GM18519 (cell line): ENCODE results near the gene GPR137B.
A peak's percentile ranks its signal among the peaks of the same experiment; 100 is the strongest.
"Not testable (repeated sequence)": the region's sequence is repeated elsewhere in the genome, so short reads cannot be mapped to it uniquely, and the experiment has no call there.

ENCODE experiments used
- ATAC-seq: cut with Tn5 transposase; IDR thresholded peaks from one replicate; pipeline ENCODE4 v1.9.1; 2021; ENCODE audit warnings: mild to moderate bottlenecking, moderate library complexity; ENCODE audit not compliant: unreplicated experiment, low FRiP score

The GPR137B gene

GRCh38 chr1:236143104-236143948 lies 987 bp downstream of the GPR137B start:
- ATAC-seq: no peak

DNA sequence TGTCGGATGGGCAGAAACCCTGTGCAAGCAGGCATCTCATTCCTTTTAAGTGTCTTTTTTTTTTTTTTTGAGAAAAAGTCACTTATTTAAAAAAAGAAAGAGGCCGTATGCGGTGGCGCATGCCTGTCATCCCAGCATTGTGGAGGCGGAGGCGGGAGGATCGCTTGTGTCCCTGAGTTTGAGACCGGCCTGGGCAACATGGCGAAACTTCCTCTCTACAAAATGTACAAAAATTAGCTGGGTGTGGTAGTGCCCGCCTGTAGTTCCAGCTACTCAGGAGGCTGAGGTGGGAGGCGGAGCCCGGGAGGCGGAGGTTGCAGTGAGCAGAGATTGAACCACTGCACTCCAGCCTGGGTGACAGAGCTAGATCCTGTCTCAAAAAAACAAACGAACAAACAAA lies 1.7 kb downstream of the GPR137B start:
- no peak for ATAC-seq

DNA sequence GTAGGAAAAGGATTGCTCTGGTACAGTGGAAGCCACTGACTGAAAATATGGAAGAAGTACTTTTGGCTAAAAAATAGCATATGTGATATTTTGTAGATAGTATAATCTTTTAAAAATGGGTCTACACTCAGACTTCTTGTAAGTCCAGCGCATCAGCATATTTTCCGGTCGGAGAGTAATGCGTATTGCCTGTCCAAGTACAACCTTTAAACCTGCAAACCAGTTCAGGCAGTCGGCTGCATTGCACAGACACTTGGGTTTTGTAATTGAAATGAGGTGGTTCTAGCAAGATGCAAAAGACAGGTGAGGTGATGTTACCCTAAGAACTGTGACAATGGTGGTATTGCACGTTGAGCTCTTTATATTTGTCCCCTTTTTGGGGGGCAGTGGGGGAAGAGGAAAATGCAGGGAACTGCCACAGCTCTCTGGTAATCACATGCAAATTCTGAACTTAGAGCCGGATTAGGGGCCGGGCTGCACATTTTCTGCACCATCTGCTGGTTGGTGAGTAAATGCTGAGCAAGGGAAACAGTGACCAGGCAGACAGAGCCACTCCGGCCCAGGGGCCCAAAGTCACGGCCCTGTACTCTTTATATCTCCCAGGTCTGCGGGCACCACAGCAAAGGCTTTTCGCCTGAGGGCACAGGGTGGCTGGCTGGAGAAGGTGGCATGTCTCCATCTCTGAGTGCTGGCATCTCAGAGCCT lies 2.3 kb downstream of the GPR137B start:
- no peak for ATAC-seq

DNA sequence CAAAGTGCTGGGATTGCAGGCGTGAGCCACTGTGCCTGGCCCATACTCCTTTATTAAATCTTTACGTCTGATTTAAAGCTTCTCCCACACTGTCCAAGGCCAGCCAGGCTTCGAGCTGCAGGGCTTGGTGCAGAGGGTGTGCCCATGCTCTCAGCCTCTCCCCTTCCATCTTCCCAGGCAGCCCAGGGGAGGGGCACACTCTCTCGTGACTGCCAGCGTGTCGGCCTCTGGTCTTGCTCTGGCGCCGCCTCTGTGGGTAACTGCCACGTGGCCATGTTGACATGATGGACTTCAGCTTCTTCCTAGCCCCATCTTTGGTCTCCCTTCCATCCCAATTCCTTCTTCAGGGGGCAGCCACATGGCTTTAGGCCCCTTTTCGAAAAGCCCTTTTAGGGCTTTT lies 4.7 kb downstream of the GPR137B start:
- no peak for ATAC-seq

- ATAC-seq: no peak
Measured at GRCh38 chr1:236147521-236148469, 5.5 kb downstream of the GPR137B start.

- no peak for ATAC-seq
Measured at GRCh38 chr1:236148470-236148845, 6.1 kb downstream of the GPR137B start.

DNA sequence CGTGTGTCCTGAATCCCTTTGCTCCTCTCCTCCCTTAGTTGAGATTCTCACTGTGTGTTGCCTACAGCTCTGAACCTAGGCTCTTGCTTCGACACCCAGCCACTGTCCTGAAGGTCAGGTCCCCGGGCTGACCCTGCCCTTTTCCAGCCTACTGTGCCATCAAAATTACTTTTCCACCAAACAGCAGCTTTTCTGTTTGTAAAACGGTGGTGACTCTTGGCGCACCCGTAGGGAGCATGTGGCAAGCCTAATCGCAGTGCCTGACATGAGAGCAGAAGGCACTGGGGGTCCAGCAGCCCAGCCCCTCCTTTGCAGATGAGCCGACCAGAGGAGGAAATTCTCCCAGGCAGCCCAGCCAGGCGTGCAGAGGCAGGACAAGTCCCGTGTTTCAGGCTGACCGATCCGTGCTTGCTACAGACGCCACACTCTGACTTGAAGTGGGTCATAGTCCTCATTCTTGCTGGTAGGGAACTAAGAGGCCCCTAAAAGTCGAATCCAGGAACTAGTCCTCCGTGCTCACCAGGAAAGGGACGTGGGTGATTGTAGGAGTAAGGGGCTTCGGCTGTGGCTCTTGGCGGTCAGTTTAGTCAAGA lies 6.8 kb downstream of the GPR137B start:
- no peak for ATAC-seq

- no peak for ATAC-seq
Measured at GRCh38 chr1:236149696-236150228, 7.4 kb downstream of the GPR137B start.

DNA sequence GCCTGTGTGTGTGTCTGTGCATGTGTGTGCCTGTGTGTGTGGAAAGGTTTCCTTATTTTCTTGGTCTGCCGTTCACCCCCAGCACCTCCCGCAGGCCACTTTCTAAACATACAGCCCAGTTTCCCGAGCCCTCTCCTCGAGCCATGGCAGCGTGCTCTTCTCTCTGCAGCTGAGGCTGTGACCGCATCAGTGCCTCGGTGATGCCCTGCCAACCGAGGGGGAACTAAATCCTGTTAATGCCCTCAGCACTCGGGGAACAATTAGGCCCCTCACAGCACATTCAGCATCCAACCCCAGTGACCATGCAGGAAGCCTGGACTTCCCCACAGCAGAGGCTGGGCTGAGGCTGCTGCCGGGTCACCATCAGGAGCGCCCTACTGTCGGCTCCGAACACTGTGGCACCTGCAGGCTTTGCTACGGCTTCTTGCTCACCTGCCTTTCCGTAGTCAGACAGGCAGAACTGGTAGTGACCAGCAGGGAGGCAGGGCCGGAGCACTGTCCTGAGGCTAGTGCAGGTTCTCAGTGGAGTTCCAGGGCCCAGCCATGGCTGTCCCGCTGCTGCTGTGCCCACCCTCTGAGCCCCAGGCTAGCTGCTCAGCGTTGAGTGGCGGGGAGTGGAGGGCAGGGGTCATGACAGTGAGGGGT lies 8.1 kb downstream of the GPR137B start:
- ATAC-seq: no peak

DNA sequence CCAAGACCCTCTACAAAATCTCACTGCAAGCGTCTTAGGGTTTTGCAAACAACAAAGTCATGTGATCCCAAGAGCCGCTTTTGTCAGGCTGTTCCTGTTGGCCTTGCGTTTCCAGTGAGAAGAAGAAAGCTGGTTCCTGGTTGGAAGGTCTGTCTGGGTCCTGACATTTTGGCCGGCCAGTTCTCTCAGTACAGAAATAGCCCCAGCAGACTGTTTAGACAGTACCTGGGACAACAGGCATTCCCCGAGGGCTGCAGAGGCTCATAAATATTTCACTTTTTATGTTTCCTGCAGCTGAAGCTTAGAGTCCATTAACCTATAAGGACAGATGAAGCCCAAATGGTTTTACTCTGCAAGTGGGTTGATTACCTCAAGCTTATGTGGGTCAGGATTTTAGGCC lies 8.6 kb downstream of the GPR137B start:
- ATAC-seq: no peak

GRCh38 chr1:236151739-236152424 lies 9.5 kb downstream of the GPR137B start:
- ATAC-seq: no peak

DNA sequence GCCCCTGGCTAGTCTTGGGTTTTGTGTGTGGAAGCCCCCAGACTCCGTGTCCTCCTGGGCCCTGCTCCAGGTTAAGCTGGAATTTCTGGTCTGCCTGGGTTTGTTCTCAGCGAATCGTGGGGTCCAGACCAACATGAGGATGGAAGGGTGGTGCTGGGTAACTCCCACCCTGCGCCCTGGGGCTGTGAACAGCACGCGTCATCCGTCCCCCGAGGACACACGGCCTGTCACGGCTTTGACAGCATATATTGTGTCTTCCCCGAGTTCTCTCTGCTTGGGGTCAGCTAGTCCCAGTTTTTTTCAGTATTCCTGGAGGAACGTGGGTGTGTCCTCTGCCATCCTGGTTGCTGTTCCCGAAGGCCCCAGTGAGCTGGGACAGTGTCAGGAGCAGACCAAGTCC lies 11.8 kb downstream of the GPR137B start:
- no peak for ATAC-seq

DNA sequence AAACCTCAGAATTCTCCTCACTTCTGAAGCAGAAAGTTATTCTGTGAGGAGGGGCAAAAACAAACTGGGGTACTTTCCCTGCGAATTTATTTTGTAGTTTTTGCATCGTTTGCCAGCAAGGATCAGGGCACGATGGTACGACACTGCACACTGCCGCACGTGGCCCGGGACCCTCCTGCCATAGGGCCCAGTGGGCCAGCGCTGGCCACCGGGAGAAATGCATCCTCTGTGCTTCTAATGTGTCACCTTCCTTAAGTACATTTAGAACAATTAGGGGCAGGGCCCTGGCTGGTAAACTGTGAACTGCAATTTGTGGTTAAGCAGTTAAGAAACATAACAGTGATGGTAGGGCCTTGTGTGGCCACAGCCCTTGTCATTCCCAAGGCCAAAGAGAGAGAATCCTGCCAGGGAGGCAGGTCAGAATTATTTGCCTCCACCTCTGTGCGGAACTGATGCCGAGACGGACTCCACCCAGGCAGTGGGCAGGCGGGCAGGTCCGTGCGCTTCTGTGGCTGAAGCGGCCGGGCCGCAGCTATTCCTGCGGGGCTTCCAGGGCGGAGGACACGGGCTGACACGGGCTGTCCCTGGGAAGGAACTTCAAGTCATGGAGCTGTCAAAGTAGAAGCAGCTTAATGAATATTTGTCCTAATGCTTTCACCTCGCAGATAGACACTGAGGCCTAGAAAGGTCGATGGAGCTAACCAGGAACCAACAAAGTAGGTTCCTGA lies 12.5 kb downstream of the GPR137B start:
- ATAC-seq: no peak

GRCh38 chr1:236155399-236155767 lies 13.0 kb downstream of the GPR137B start:
- ATAC-seq: no peak

- ATAC-seq: no peak
Measured at GRCh38 chr1:236155841-236156503, 13.6 kb downstream of the GPR137B start.

DNA sequence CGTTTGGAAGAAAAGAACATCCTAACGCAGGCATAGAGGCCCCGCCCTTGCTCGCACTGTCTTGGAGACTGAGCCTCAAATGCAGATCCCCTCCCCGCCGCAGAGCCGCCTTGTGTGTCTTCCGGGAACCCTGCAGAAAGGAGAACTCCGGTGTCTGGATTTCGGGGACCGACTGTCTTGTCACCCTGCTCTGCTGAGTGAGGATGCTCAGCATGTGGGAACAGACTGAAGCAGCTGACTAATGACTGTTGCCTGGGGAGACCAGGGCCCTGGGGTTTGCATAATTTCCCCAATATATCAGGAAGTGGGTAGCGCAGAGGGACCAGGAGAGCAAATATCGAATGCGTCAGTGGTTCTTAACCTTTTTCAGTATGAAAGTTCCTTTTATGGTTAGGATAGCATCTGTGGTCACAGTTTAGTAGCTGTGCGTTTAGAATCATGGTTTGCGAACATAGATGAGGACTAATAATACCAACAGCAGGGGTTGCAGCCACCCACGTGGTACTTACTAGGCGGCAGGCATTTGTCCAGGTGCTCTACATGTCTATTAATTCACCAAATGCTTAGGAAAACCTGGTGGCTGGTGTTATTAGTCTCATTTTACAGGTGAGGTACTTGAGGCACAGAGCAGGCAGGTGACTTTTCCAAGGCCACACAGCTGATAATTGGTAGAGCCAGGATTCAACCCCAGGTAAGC lies 14.3 kb downstream of the GPR137B start:
- peak; percentile 82 for ATAC-seq

DNA sequence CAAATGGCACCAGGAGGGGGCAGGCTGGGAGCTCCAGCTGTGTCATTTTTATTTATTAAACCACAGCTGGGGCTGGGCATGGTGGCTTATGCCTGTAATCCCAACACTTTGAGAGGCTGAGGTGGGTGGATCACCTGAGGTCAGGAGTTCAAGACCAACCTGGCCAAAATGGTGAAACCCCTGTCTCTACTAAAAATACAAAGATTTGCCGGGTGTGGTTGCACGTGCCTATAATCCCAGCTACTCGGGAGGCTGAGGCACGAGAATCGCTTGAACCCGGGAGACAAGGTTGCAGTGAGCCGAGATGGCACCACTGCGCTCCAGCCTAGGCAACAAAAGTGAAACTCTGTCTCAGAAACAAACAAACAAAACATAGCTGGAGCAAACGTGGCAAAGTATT lies 15.7 kb downstream of the GPR137B start:
- not testable (repeated sequence) for ATAC-seq
